Right atrium auricular region (tissue), 2 donors: ENCODE results near the gene TEX10. TPM values are rescaled to one million over a fixed set of nuclear protein-coding genes. Genes with fewer than 3 reads are reported as not detected.
"Not testable (repeated sequence)": the region's sequence is repeated elsewhere in the genome, so short reads cannot be mapped to it uniquely, and the experiment has no call there.

ENCODE experiments used
- DNase-seq: peaks from one replicate; pipeline ENCODE4 v3.0.0-alpha.2; 2019; ENCODE audit warnings: low spot score
- H3K27ac ChIP-seq, 2 donors: fragments of 200-600 bp; sonication (generic); 1 replicate in 1 of 2; 2 replicates in 1 of 2; pipeline ENCODE4 v1.5.1; 2016 to 2019
- H3K27me3 ChIP-seq, 2 donors: fragments of 200-600 bp; sonication (generic); one replicate each; pipeline versions ENCODE4 v1.5.1 to v1.6.0; 2017 to 2019
- H3K36me3 ChIP-seq: fragments of 200-600 bp; sonication (generic); one replicate; pipeline ENCODE4 v1.5.1; 2016
- H3K4me1 ChIP-seq, 2 donors: fragments of 200-600 bp; sonication (generic); one replicate each; pipeline versions ENCODE4 v1.5.1 to v1.6.0; 2017 to 2019
- H3K4me3 ChIP-seq, 2 donors: fragments of 200-600 bp; sonication (generic); 1 replicate in 1 of 2; 2 replicates in 1 of 2; pipeline ENCODE4 v1.5.1; 2017 to 2019; ENCODE audit warnings: mild to moderate bottlenecking in 1 of 2, moderate library complexity in 1 of 2
- H3K9me3 ChIP-seq, 2 donors: fragments of 200-600 bp; sonication (generic); one replicate each; pipeline ENCODE4 v1.5.1; 2019
- CTCF ChIP-seq, 2 donors: fragments of 200-600 bp; sonication (generic); IDR thresholded peaks; one replicate each; pipeline ENCODE4 v1.5.1; 2019; ENCODE audit warnings: antibody characterized with exemption in 2 of 2
- total RNA-seq, 2 donors: library from RNA; depleted of rRNA; stranded (reverse); fragments of >200 nt; gene quantifications; one replicate each; pipeline ENCODE4 v1.1.0, GENCODE V29; 2016

Gene TEX10
- total RNA-seq, 2 donors from 2014 or later, result 8.6 to 9.9 TPM

GRCh38 chr9:100394032-100394695 is 41.4 kb upstream of the TEX10 start:
- no peak for TF ChIP-seq CTCF (IDR thresholded peaks at IDR 0.05)
- no peaks in the 10 kb centered on the region for H3K27me3 ChIP-seq
- H3K36me3 ChIP-seq, result no peaks in the 10 kb centered on the region
- H3K4me3 ChIP-seq, result no peak overlapping the region
- H3K4me1 ChIP-seq, result no peaks in the 10 kb centered on the region
- no peaks in the 10 kb centered on the region for H3K9me3 ChIP-seq
- DNase-seq, result no peak
- H3K27ac ChIP-seq, result no peak overlapping the region

- not testable (repeated sequence) for H3K36me3 ChIP-seq, H3K9me3 ChIP-seq, H3K27ac ChIP-seq, H3K27me3 ChIP-seq, H3K4me1 ChIP-seq, DNase-seq, H3K4me3 ChIP-seq
These were observed 40.2 kb upstream of the TEX10 start for GRCh38 chr9:100392989-100393388.

- Histone ChIP-seq H3K4me3 (no peak overlapping the region), H3K27ac (no peak overlapping the region), H3K27me3 (no peaks in the 10 kb centered on the region), H3K36me3 (no peaks in the 10 kb centered on the region), H3K9me3 (peaks cover 4 to 17% of the 10 kb centered on the region in 2 donors), H3K4me1 (no peaks in the 10 kb centered on the region)
- TF ChIP-seq CTCF (IDR thresholded peaks at IDR 0.05), result no peak
- DNase-seq, result no peak
These were observed 27.1 kb upstream of the TEX10 start for GRCh38 chr9:100379862-100380261.

GRCh38 chr9:100377015-100377414 is 24.3 kb upstream of the TEX10 start:
- Histone ChIP-seq H3K36me3 (no peaks in the 10 kb centered on the region), H3K27me3 (no peaks in the 10 kb centered on the region), H3K4me1 (no peaks in the 10 kb centered on the region), H3K4me3 (no peak overlapping the region), H3K27ac (no peak overlapping the region), H3K9me3 (peaks cover 0 to 6% of the 10 kb centered on the region in 2 donors)
- TF ChIP-seq CTCF (IDR thresholded peaks at IDR 0.05), result no peak
- DNase-seq, result no peak

- no peak for DNase-seq
- H3K9me3 ChIP-seq, result peaks cover 0 to 6% of the 10 kb centered on the region in 2 donors
- no peak overlapping the region for H3K4me3 ChIP-seq
- no peak for TF ChIP-seq CTCF (IDR thresholded peaks at IDR 0.05)
- H3K27me3 ChIP-seq, result no peaks in the 10 kb centered on the region
- no peaks in the 10 kb centered on the region for H3K36me3 ChIP-seq
- H3K4me1 ChIP-seq, result no peaks in the 10 kb centered on the region
- H3K27ac ChIP-seq, result no peak overlapping the region
These were observed 22.9 kb upstream of the TEX10 start for GRCh38 chr9:100375658-100376057.

GRCh38 chr9:100372648-100373047 is 19.9 kb upstream of the TEX10 start:
- Histone ChIP-seq H3K4me1 (no peaks in the 10 kb centered on the region), H3K9me3 (peaks cover 0 to 6% of the 10 kb centered on the region in 2 donors), H3K36me3 (no peaks in the 10 kb centered on the region), H3K27ac (no peak overlapping the region), H3K27me3 (no peaks in the 10 kb centered on the region), H3K4me3 (no peak overlapping the region)
- no peak for TF ChIP-seq CTCF (IDR thresholded peaks at IDR 0.05)
- no peak for DNase-seq
